HepG2 (cell line): ENCODE measurements around the gene TCF25. TPM values are rescaled to one million over a fixed set of nuclear protein-coding genes. Genes with fewer than 3 reads are reported as not detected.

Experiments used
- BORCS8-MEF2B ChIP-seq: sonication (generic); formaldehyde crosslinking; IDR thresholded peaks from 2 replicates; pipeline ENCODE4 v1.8.0; 2022; ENCODE audit warnings: mild to moderate bottlenecking, missing genetic modification reagents
- GABPB1 ChIP-seq: IDR thresholded peaks from 2 replicates; pipeline ENCODE4 v1.6.1; 2016; ENCODE audit warnings: mild to moderate bottlenecking, missing genetic modification reagents, moderate library complexity, missing compliant biosample characterization
- GTF2F1 ChIP-seq: fragments of 150-350 bp; IDR thresholded peaks from 2 replicates; pipeline ENCODE4 v1.6.1; 2014; ENCODE audit warnings: low read length
- HHEX ChIP-seq: IDR thresholded peaks from 2 replicates; pipeline ENCODE4 v1.6.1; 2016; ENCODE audit warnings: control low read depth
- HOXA7 ChIP-seq: sonication (generic); formaldehyde crosslinking; IDR thresholded peaks from 2 replicates; pipeline ENCODE4 v1.8.1; 2022; ENCODE audit warnings: mild to moderate bottlenecking, missing genetic modification reagents, moderate library complexity
- KAT8 ChIP-seq: IDR thresholded peaks from 2 replicates; pipeline ENCODE4 v1.6.1; 2016; ENCODE audit warnings: missing genetic modification reagents, missing compliant biosample characterization
- MEIS1 ChIP-seq: sonication (generic); formaldehyde crosslinking; IDR thresholded peaks from 2 replicates; pipeline ENCODE4 v1.9.0; 2021; ENCODE audit warnings: mild to moderate bottlenecking, missing genetic modification reagents, moderate library complexity, borderline replicate concordance
- MXD4 ChIP-seq: IDR thresholded peaks from 2 replicates; pipeline ENCODE4 v1.6.1; 2016; ENCODE audit warnings: mild to moderate bottlenecking, missing biosample characterization, missing genetic modification reagents
- PCBP2 ChIP-seq: fragments of 200-400 bp; formaldehyde crosslinking; optimal IDR thresholded peaks from 2 replicates; pipeline ENCODE3; 2018; ENCODE audit warnings: low read length, low read depth; ENCODE audit not compliant: poor library complexity, severe bottlenecking
- PLRG1 ChIP-seq: fragments of 450-650 bp; conservative IDR thresholded peaks from 2 replicates; pipeline ENCODE4 v1.6.1; 2016
- SMARCE1 ChIP-seq: fragments of 450-650 bp; IDR thresholded peaks from 2 replicates; pipeline ENCODE4 v1.6.1; 2017; ENCODE audit warnings: borderline replicate concordance
- SNRNP70 ChIP-seq: fragments of 200-400 bp; formaldehyde crosslinking; IDR thresholded peaks from 2 replicates; pipeline ENCODE4 v1.6.1; 2017; ENCODE audit warnings: mild to moderate bottlenecking, low read depth, low read length, moderate library complexity
- TBP ChIP-seq: sonication (generic); formaldehyde crosslinking; IDR thresholded peaks from 2 replicates; pipeline ENCODE4 v1.5.0; 2020; ENCODE audit warnings: missing genetic modification reagents
- ZNF142 ChIP-seq: sonication (generic); formaldehyde crosslinking; IDR thresholded peaks from 2 replicates; pipeline ENCODE4 v1.4.0; 2020; ENCODE audit warnings: missing genetic modification reagents
- ZNF17 ChIP-seq: sonication (generic); formaldehyde crosslinking; IDR thresholded peaks from 2 replicates; pipeline ENCODE4 v1.5.0; 2020; ENCODE audit warnings: mild to moderate bottlenecking, missing genetic modification reagents
- ZNF232 ChIP-seq: sonication (generic); formaldehyde crosslinking; IDR thresholded peaks from 2 replicates; pipeline ENCODE4 v1.4.0; 2020; ENCODE audit warnings: missing genetic modification reagents, borderline replicate concordance
- ZNF264 ChIP-seq: sonication (generic); formaldehyde crosslinking; IDR thresholded peaks from 2 replicates; pipeline ENCODE4 v1.4.0; 2020; ENCODE audit warnings: missing genetic modification reagents
- ZNF276 ChIP-seq: sonication (generic); formaldehyde crosslinking; IDR thresholded peaks from 2 replicates; pipeline ENCODE4 v1.4.0; 2020; ENCODE audit warnings: mild to moderate bottlenecking, low read depth, missing genetic modification reagents
- ZNF431 ChIP-seq: sonication (generic); formaldehyde crosslinking; IDR thresholded peaks from 2 replicates; pipeline ENCODE4 v1.9.0; 2022; ENCODE audit warnings: missing genetic modification reagents, low read depth, mild to moderate bottlenecking, borderline replicate concordance
- ZNF558 ChIP-seq: sonication (generic); formaldehyde crosslinking; IDR thresholded peaks from 2 replicates; pipeline ENCODE4 v1.9.0; 2022; ENCODE audit warnings: mild to moderate bottlenecking, missing genetic modification reagents, borderline replicate concordance
- ZNF576 ChIP-seq: sonication (generic); formaldehyde crosslinking; IDR thresholded peaks from 2 replicates; pipeline ENCODE4 v1.4.0; 2020; ENCODE audit warnings: mild to moderate bottlenecking, missing genetic modification reagents
- ZNF879 ChIP-seq: sonication (generic); formaldehyde crosslinking; IDR thresholded peaks from 2 replicates; pipeline ENCODE4 v1.8.1; 2023; ENCODE audit warnings: missing genetic modification reagents
- polyA plus RNA-seq, 8 experiments: library from polyadenylated mRNA; depleted of rRNA in 3 of 8; stranded (reverse) in 7 of 8; unstranded in 1 of 8; fragments of >200 nt; fragmentation: Illumina TruSeq in 4 of 8; extraction: Trizol in 4 of 8; gene quantifications; 2 replicates each; pipeline versions ENCODE4 v1.2.1 to v1.2.3, GENCODE V29; 2011 to 2016; ENCODE audit warnings: low read depth in 4 of 8, missing spikeins in 1 of 8, mixed read lengths in 1 of 8; ENCODE audit not compliant: insufficient read depth in 1 of 8
- total RNA-seq, 5 experiments: library from RNA; depleted of rRNA; stranded (reverse); fragments of >200 nt; fragmentation: Illumina TruSeq; extraction: Trizol; gene quantifications; 2 replicates each; pipeline ENCODE4 v1.2.3, GENCODE V29; 2016; ENCODE audit warnings: low read depth in 1 of 5

TCF25 gene
- total and polyA plus RNA-seq, 2 of the 13 experiments (the other 11 are each of a cell fraction or from before 2014, with no cell fraction given): 138 to 206 TPM

GRCh38 chr16:89922477-89922883, 49.1 kb downstream of the TCF25 start (continued):
- 0 out of 2 replicates have a peak, but pooled peaks have one; percentile 25 for TF ChIP-seq ZNF17
- peak; percentile 12; the same call in 1 of the 2 replicates for TF ChIP-seq GTF2F1
- no peak for TF ChIP-seq HOXA7 (CRISPR knock-in tag)
- no peak for TF ChIP-seq ZNF431 (CRISPR knock-in tag)
- TF ChIP-seq GABPB1 (CRISPR knock-in tag): peak; percentile 72
- TF ChIP-seq MXD4: 0 out of 2 replicates have a peak, but pooled peaks have one; percentile 26
- TF ChIP-seq TBP (CRISPR knock-in tag): no peak
- no peak for TF ChIP-seq ZNF576 (CRISPR knock-in tag)
- TF ChIP-seq BORCS8-MEF2B (CRISPR knock-in tag): no peak
- TF ChIP-seq SMARCE1: no peak
- TF ChIP-seq KAT8 (CRISPR knock-in tag): no peak
- TF ChIP-seq MEIS1 (CRISPR knock-in tag): no peak
- no peak for TF ChIP-seq ZNF142 (CRISPR knock-in tag)
- 0 out of 2 replicates have a peak, but pooled peaks have one; percentile 8 for TF ChIP-seq HHEX (CRISPR knock-in tag)
- peak; percentile 88 for TF ChIP-seq ZNF264 (CRISPR knock-in tag)
- TF ChIP-seq ZNF879: no peak
- TF ChIP-seq PCBP2: no peak
- TF ChIP-seq ZNF558: no peak
- TF ChIP-seq PLRG1: no peak
- no peak; the same call in none of the 2 replicates for TF ChIP-seq ZNF232 (CRISPR knock-in tag)
- no peak for TF ChIP-seq SNRNP70
- no peak for TF ChIP-seq ZNF276 (CRISPR knock-in tag)
